HepG2 (cell line): ENCODE results near the gene MINDY2. TPM values are rescaled to one million over a fixed set of nuclear protein-coding genes. Genes with fewer than 3 reads are reported as not detected.

Source experiments
- ATAC-seq: fragments of 200-7000 bp; cut with Tn5 transposase; 3 replicates; pipeline ENCODE4 v1.9.1; 2020; ENCODE audit warnings: mild to moderate bottlenecking, moderate library complexity
- BruUV-seq: library from RNA; stranded (reverse); fragments of 400-500 nt; replicated peaks from 2 replicates; lab custom pipeline; 2021; lab: Mats Ljungman, UMichigan
- CTCF ChIA-PET: fragments of 300-600 bp; formaldehyde crosslinking; extraction: SDS; loops from one replicate; lab custom pipeline; 2021; ENCODE audit warnings: low total read pairs, inconsistent platforms, low intra/inter-chr PET ratio; lab: Yijun Ruan, JAX
- POLR2A ChIA-PET: fragments of 350-600 bp; sonication (Branson Sonifier 250); formaldehyde crosslinking; loops from one replicate; lab custom pipeline; 2020; ENCODE audit warnings: antibody characterized with exemption, inconsistent platforms; lab: Yijun Ruan, JAX
- DNase-seq: peaks from one replicate; pipeline ENCODE4 v3.0.0-alpha.2; 2015; ENCODE audit warnings: low spot score
- FAIRE-seq: peaks from 3 replicates; lab custom pipeline; 2011; peaks lifted over from hg19 to GRCh38; lab: Jason Lieb, UNC
- H2AFZ ChIP-seq: one replicate; pipeline ENCODE4 v1.6.1; 2011; ENCODE audit warnings: low read length, inconsistent platforms
- H3K27ac ChIP-seq: fragments of 300-600 bp; 3 replicates; pipeline ENCODE4 v1.8.0; 2011; ENCODE audit warnings: mixed run types, mild to moderate bottlenecking, mixed read lengths, low read length, inconsistent platforms; ENCODE audit not compliant: insufficient read depth; ENCODE audit errors: extremely low read length
- H3K27me3 ChIP-seq, 2 experiments: fragments of 200-600 bp in 1 of 2; 2 replicates in 1 of 2; 3 replicates in 1 of 2; pipeline versions ENCODE4 v1.6.0 to v1.8.0; 2011; ENCODE audit warnings: low read length in 2 of 2, mild to moderate bottlenecking in 2 of 2, moderate library complexity in 2 of 2, inconsistent platforms in 1 of 2; ENCODE audit not compliant: insufficient read depth in 2 of 2, control insufficient read depth in 1 of 2
- H3K36me3 ChIP-seq, 2 experiments: fragments of 200-600 bp in 1 of 2; replicated peaks in 1 of 2; 2 replicates in 1 of 2; 3 replicates in 1 of 2; pipeline versions ENCODE4 v1.5.1 to v1.8.0; 2011; ENCODE audit warnings: low read length in 2 of 2, inconsistent platforms in 1 of 2; ENCODE audit not compliant: insufficient read depth in 2 of 2, control insufficient read depth in 1 of 2
- H3K4me1 ChIP-seq: 2 replicates; pipeline ENCODE4 v1.5.1; 2012; ENCODE audit warnings: low read length, inconsistent platforms; ENCODE audit not compliant: insufficient read depth
- H3K4me2 ChIP-seq: 2 replicates; pipeline ENCODE4 v1.6.0; 2011; ENCODE audit warnings: low read depth, low read length, inconsistent platforms
- H3K4me3 ChIP-seq, 3 experiments: fragments of 200-600 bp in 1 of 3; sonication (generic), shearing (Covaris generic) in 1 of 3; replicated peaks in 1 of 3; 2 replicates each; pipeline ENCODE4 v1.5.1; 2011 to 2016; ENCODE audit warnings: low read length in 3 of 3, inconsistent platforms in 2 of 3, low read depth in 2 of 3, mild to moderate bottlenecking in 2 of 3, control low read depth in 1 of 3, mixed read lengths in 1 of 3; ENCODE audit not compliant: insufficient read depth in 1 of 3
- H3K79me2 ChIP-seq: one replicate; pipeline ENCODE4 v1.6.1; 2011; ENCODE audit warnings: low read length, inconsistent platforms; ENCODE audit not compliant: insufficient read depth
- H3K9ac ChIP-seq: 2 replicates; pipeline ENCODE4 v1.6.0; 2011; ENCODE audit warnings: mild to moderate bottlenecking, low read depth, low read length, inconsistent platforms; ENCODE audit not compliant: insufficient read depth
- H3K9me3 ChIP-seq: 2 replicates; pipeline ENCODE4 v1.5.1; 2012; ENCODE audit warnings: mild to moderate bottlenecking, low read length
- H4K20me1 ChIP-seq: 2 replicates; pipeline ENCODE4 v1.6.0; 2011; ENCODE audit warnings: inconsistent platforms, mild to moderate bottlenecking, low read length, moderate library complexity; ENCODE audit not compliant: insufficient read depth
- CEBPB ChIP-seq: IDR thresholded peaks from 2 replicates; pipeline ENCODE4 v1.6.1; 2011; ENCODE audit warnings: low read depth, low read length, improper control_type of control experiment, borderline replicate concordance
- CEBPG ChIP-seq: IDR thresholded peaks from 2 replicates; pipeline ENCODE4 v1.6.1; 2016
- DBP ChIP-seq: sonication (generic); formaldehyde crosslinking; IDR thresholded peaks from 2 replicates; pipeline ENCODE4 v1.4.0; 2020; ENCODE audit warnings: missing genetic modification reagents; ENCODE audit errors: not compliant biosample characterization
- ELF1 ChIP-seq: sonication (generic); formaldehyde crosslinking; IDR thresholded peaks from 2 replicates; pipeline ENCODE4 v1.4.0; 2020; ENCODE audit warnings: missing genetic modification reagents
- GABPA ChIP-seq, 2 experiments: IDR thresholded peaks; 2 replicates each; pipeline ENCODE4 v1.6.1; 2011 to 2016; ENCODE audit warnings: low read depth in 2 of 2, low read length in 1 of 2, missing biosample characterization in 1 of 2, missing genetic modification characterization in 1 of 2
- MIER3 ChIP-seq: IDR thresholded peaks from 2 replicates; pipeline ENCODE4 v1.6.1; 2016; ENCODE audit warnings: missing compliant biosample characterization, borderline replicate concordance
- NR0B2 ChIP-seq: sonication (generic); formaldehyde crosslinking; IDR thresholded peaks from 2 replicates; pipeline ENCODE4 v1.4.0; 2020; ENCODE audit warnings: mild to moderate bottlenecking, missing genetic modification reagents
- PPARG ChIP-seq: conservative IDR thresholded peaks from 2 replicates; pipeline ENCODE4 v1.6.1; 2016; ENCODE audit warnings: missing biosample characterization, missing genetic modification reagents
- RBFOX2 ChIP-seq: fragments of 200-400 bp; formaldehyde crosslinking; IDR thresholded peaks from 2 replicates; pipeline ENCODE4 v1.6.1; 2017; ENCODE audit warnings: low read depth, mild to moderate bottlenecking, low read length
- SMC3 ChIP-seq: IDR thresholded peaks from 2 replicates; pipeline ENCODE4 v1.6.1; 2011; ENCODE audit warnings: low read length, improper control_type of control experiment
- SP140L ChIP-seq: sonication (generic); formaldehyde crosslinking; IDR thresholded peaks from 2 replicates; pipeline ENCODE4 v1.4.0; 2020; ENCODE audit warnings: missing genetic modification reagents, borderline replicate concordance
- SSRP1 ChIP-seq: IDR thresholded peaks from 2 replicates; pipeline ENCODE4 v1.6.1; 2016; ENCODE audit warnings: control low read depth
- STAG1 ChIP-seq: sonication (generic); formaldehyde crosslinking; IDR thresholded peaks from 2 replicates; pipeline ENCODE4 v1.4.0; 2020; ENCODE audit warnings: missing genetic modification reagents
- ZNF20 ChIP-seq: sonication (generic); formaldehyde crosslinking; IDR thresholded peaks from 2 replicates; pipeline ENCODE4 v1.4.0; 2020; ENCODE audit warnings: mild to moderate bottlenecking, moderate library complexity, missing genetic modification reagents
- ZNF292 ChIP-seq: sonication (generic); formaldehyde crosslinking; IDR thresholded peaks from 2 replicates; pipeline ENCODE4 v1.8.1; 2022; ENCODE audit warnings: mild to moderate bottlenecking, low read depth, missing genetic modification reagents, borderline replicate concordance
- ZNF296 ChIP-seq: sonication (generic); formaldehyde crosslinking; conservative IDR thresholded peaks from 2 replicates; pipeline ENCODE4 v1.5.0; 2020; ENCODE audit warnings: mild to moderate bottlenecking, missing genetic modification reagents
- ZNF446 ChIP-seq: sonication (generic); formaldehyde crosslinking; IDR thresholded peaks from 2 replicates; pipeline ENCODE4 v1.5.0; 2020; ENCODE audit warnings: mild to moderate bottlenecking, missing genetic modification reagents
- ZNF713 ChIP-seq: sonication (generic); formaldehyde crosslinking; IDR thresholded peaks from 2 replicates; pipeline ENCODE4 v1.4.0; 2020; ENCODE audit warnings: mild to moderate bottlenecking, missing genetic modification reagents
- WGBS: methylation state at CpG from one replicate; pipeline ENCODE4 v1.1.6; 2017; ENCODE audit warnings: low lambda C conversion rate; 5-methylcytosine and 5-hydroxymethylcytosine counted together
- in situ Hi-C: cut with HindIII; loops from 2 replicates; pipeline ENCODE4 v1.10.0; 2017; ENCODE audit warnings: low pct_unique_long_range_greater_than_20kb; ENCODE audit not compliant: extremely low pct_ligation_motif_present
- intact Hi-C: fragments of 100-400 bp; cut with micrococcal nuclease; formaldehyde crosslinking; loops from one replicate; pipeline ENCODE4 v1.10.0; 2022; ENCODE audit not compliant: unreplicated experiment
- polyA plus RNA-seq, 8 experiments: library from polyadenylated mRNA; depleted of rRNA in 3 of 8; stranded (reverse) in 7 of 8; unstranded in 1 of 8; fragments of >200 nt; fragmentation: Illumina TruSeq in 4 of 8; extraction: Trizol in 4 of 8; gene quantifications; 2 replicates each; pipeline versions ENCODE4 v1.2.1 to v1.2.3, GENCODE V29; 2011 to 2016; ENCODE audit warnings: low read depth in 4 of 8, missing spikeins in 1 of 8, mixed read lengths in 1 of 8; ENCODE audit not compliant: insufficient read depth in 1 of 8
- total RNA-seq, 5 experiments: library from RNA; depleted of rRNA; stranded (reverse); fragments of >200 nt; fragmentation: Illumina TruSeq; extraction: Trizol; gene quantifications; 2 replicates each; pipeline ENCODE4 v1.2.3, GENCODE V29; 2016; ENCODE audit warnings: low read depth in 1 of 5
- TF ChIP-seq, protein P1 (sequence below): sonication (generic); formaldehyde crosslinking; IDR thresholded peaks from 2 replicates; pipeline ENCODE4 v1.4.0; 2020; ENCODE audit warnings: mild to moderate bottlenecking, missing genetic modification reagents, borderline replicate concordance

MINDY2 gene
- total and polyA plus RNA-seq, 2 of the 13 experiments (the other 11 are each of a cell fraction or from before 2014, with no cell fraction given) = 7.2 to 12.6 TPM

- no peak for TF ChIP-seq RBFOX2
These were observed 13.0 kb upstream of the MINDY2 start (continued) for GRCh38 chr15:58758141-58758540.

GRCh38 chr15:58760385-58761009, 10.6 kb upstream of the MINDY2 start:
- no TSS peak for BruUV-seq
- Histone ChIP-seq H3K4me3 (no peak overlapping the region), H2AFZ (no peak overlapping the region), H3K9ac (no peak overlapping the region), H3K4me1 (peaks cover 10% of the 10 kb centered on the region; the same call in 1 of the 2 replicates), H3K79me2 (no peaks in the 10 kb centered on the region), H3K4me2 (no peak overlapping the region; the same call in 1 of the 2 replicates), H3K36me3 (no peaks in the 10 kb centered on the region), H3K9me3 (peaks cover 8% of the 10 kb centered on the region), H4K20me1 (no peaks in the 10 kb centered on the region), H3K27ac (no peak overlapping the region), H3K27me3 (no peaks in the 10 kb centered on the region)
- DNase-seq (no peak), ATAC-seq (peak; percentile 46; the same call in 1 of the 3 replicates), FAIRE-seq (no peak)
- ChIA-PET CTCF (no interaction called here), POLR2A (interaction anchor here (1.6 to 2.4 kb wide), 2 partner anchors 10 to 11 kb away, joined by 7 to 11 read pairs; partner anchors contain the start of genes ADAM10 and MINDY2)
- intact Hi-C loops (no loop called here), in situ Hi-C loops (no loop called here)
- WGBS = 24% methylated on average over 7 of the region's 7 CpGs
- no peak for TF ChIP-seq SP140L (CRISPR knock-in tag)
- peak; percentile 53; the same call in 1 of the 2 replicates for TF ChIP-seq CEBPG (CRISPR knock-in tag)
- TF ChIP-seq ZNF20 (CRISPR knock-in tag) = no peak
- no peak for TF ChIP-seq PPARG (CRISPR knock-in tag)
- no peak for TF ChIP-seq SSRP1 (CRISPR knock-in tag)
- TF ChIP-seq MIER3 (CRISPR knock-in tag) = no peak
- TF ChIP-seq ZNF713 (CRISPR knock-in tag) = no peak
- no peak for TF ChIP-seq ZNF296
- TF ChIP-seq NR0B2 (CRISPR knock-in tag) = no peak
- TF ChIP-seq SMC3 = 0 out of 2 replicates have a peak, but pooled peaks have one; percentile 14
- no peak for TF ChIP-seq ZNF446 (CRISPR knock-in tag)
- TF ChIP-seq ZNF292 (CRISPR knock-in tag) = no peak
- no peak for TF ChIP-seq DBP (CRISPR knock-in tag)
- TF ChIP-seq GABPA (IDR thresholded peaks at IDR 0.05; ENCODE audit: low read depth, low read length) = no peak
- TF ChIP-seq GABPA (CRISPR knock-in tag; IDR thresholded peaks at IDR 0.05; ENCODE audit: low read depth) = no peak
- peak; percentile 32 for TF ChIP-seq STAG1 (CRISPR knock-in tag)
- TF ChIP-seq ELF1 (CRISPR knock-in tag) = no peak
- TF ChIP-seq, protein P1, sequence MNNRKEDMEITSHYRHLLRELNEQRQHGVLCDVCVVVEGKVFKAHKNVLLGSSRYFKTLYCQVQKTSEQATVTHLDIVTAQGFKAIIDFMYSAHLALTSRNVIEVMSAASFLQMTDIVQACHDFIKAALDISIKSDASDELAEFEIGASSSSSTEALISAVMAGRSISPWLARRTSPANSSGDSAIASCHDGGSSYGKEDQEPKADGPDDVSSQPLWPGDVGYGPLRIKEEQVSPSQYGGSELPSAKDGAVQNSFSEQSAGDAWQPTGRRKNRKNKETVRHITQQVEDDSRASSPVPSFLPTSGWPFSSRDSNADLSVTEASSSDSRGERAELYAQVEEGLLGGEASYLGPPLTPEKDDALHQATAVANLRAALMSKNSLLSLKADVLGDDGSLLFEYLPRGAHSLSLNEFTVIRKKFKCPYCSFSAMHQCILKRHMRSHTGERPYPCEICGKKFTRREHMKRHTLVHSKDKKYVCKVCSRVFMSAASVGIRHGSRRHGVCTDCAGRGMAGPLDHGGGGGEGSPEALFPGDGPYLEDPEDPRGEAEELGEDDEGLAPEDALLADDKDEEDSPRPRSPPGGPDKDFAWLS (CRISPR knock-in tag) = no peak
- TF ChIP-seq CEBPB = peak; percentile 7; the same call in 1 of the 2 replicates
